ENCODE measurements around the gene SUCLA2. TPM values are rescaled to one million over a fixed set of nuclear protein-coding genes. Genes with fewer than 3 reads are reported as not detected.

Gene SUCLA2
- total and polyA plus RNA-seq, 2 donors (not counting 3 experiments of a cell fraction or from before 2014, with no cell fraction given), result 13.6 to 37.0 TPM

DNA sequence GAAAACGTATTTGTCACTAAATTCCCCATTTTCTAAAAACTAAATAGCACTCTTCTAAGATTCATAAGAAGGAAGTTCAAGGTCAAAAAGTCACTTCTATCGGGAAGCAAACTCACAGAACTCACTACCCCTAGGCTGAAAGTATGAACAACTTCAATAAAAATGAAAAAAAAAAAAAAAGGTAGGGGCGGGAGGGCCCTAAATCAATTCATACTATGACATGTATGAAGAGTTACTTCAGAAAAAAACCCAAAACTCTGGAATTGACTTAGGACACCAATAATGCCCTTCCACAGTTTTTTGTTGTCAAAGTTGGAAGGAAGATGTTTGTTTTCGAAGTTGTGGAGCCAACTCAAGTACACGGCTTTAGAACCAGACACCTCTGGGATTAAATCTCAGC is 1.1 kb downstream of the SUCLA2 start:
- Histone ChIP-seq H3K36me3 (ENCODE audit: control insufficient read depth in 2 of 2, extremely low read depth in 1 of 2, insufficient read depth in 2 of 2, low read length in 2 of 2) (peaks cover 0 to 2% of the 10 kb centered on the region in 2 experiments), H4K20me1 (replicated peaks; ENCODE audit: control insufficient read depth, extremely low read depth, insufficient read depth, low read length) (no peaks in the 10 kb centered on the region), H3K9me1 (replicated peaks; ENCODE audit: control insufficient read depth, extremely low read depth, insufficient read depth, low read length) (no peaks in the 10 kb centered on the region), H3K79me2 (ENCODE audit: control insufficient read depth, insufficient read depth, low read length) (peaks cover 39% of the 10 kb centered on the region), H3K4me1 (ENCODE audit: control insufficient read depth, extremely low read depth, insufficient read depth, low read length) (peaks cover 15% of the 10 kb centered on the region), H3K4me3 (replicated peaks in 1 of 3; ENCODE audit: insufficient read depth in 1 of 3, low read depth in 1 of 3, low read length in 3 of 3) (peak overlapping the region in 2 of 3 experiments; percentile 88 to 93), H3K27ac (ENCODE audit: insufficient read depth, low read depth, low read length) (no peak overlapping the region), H3K9ac (replicated peaks; ENCODE audit: extremely low read depth, insufficient read depth, low read length) (peak overlapping the region; percentile 3), H3K9me3 (replicated peaks; ENCODE audit: control insufficient read depth, insufficient read depth, low read length) (no peaks in the 10 kb centered on the region), H3K4me2 (ENCODE audit: insufficient read depth, low read length) (peak overlapping the region; percentile 99), H2AFZ (ENCODE audit: low read depth, low read length) (no peak overlapping the region), H3K27me3 (ENCODE audit: control insufficient read depth in 2 of 2, insufficient read depth in 2 of 2, low read length in 2 of 2) (no peaks in the 10 kb centered on the region)
- TF ChIP-seq POLR2A (IDR thresholded peaks at IDR 0.05; ENCODE audit: low read depth, low read length), result no peak
- TF ChIP-seq POLR2AphosphoS5 (IDR thresholded peaks at IDR 0.05; ENCODE audit: insufficient read depth, low read depth, low read length), result no peak
- no peak for TF ChIP-seq FOS (IDR thresholded peaks at IDR 0.05; ENCODE audit: borderline replicate concordance, insufficient read depth, low read length)
- TF ChIP-seq, protein P1, sequence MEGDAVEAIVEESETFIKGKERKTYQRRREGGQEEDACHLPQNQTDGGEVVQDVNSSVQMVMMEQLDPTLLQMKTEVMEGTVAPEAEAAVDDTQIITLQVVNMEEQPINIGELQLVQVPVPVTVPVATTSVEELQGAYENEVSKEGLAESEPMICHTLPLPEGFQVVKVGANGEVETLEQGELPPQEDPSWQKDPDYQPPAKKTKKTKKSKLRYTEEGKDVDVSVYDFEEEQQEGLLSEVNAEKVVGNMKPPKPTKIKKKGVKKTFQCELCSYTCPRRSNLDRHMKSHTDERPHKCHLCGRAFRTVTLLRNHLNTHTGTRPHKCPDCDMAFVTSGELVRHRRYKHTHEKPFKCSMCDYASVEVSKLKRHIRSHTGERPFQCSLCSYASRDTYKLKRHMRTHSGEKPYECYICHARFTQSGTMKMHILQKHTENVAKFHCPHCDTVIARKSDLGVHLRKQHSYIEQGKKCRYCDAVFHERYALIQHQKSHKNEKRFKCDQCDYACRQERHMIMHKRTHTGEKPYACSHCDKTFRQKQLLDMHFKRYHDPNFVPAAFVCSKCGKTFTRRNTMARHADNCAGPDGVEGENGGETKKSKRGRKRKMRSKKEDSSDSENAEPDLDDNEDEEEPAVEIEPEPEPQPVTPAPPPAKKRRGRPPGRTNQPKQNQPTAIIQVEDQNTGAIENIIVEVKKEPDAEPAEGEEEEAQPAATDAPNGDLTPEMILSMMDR (IDR thresholded peaks at IDR 0.05; ENCODE audit: extremely low read depth in 1 of 2, insufficient read depth in 1 of 2, low read depth in 1 of 2, low read length in 2 of 2), result no peak
- no peak for DNase-seq (ENCODE audit: low read depth, low spot score)
- no peak for FAIRE-seq
- dilution Hi-C loops (cut with MboI; ENCODE audit: extremely low pct_ligation_motif_present, low sequenced_read_pairs), result no loop called here
- intact Hi-C loops (cut with micrococcal nuclease), result loop anchor here (5.0 to 10.0 kb wide), 3 partner anchors 95 to 232 kb away; partner anchors contain the start of gene ITM2B
- BruUV-seq (replicated peaks), result no TSS peak
- ChIA-PET POLR2A (no interaction called here), CTCF (no interaction called here)

DNA sequence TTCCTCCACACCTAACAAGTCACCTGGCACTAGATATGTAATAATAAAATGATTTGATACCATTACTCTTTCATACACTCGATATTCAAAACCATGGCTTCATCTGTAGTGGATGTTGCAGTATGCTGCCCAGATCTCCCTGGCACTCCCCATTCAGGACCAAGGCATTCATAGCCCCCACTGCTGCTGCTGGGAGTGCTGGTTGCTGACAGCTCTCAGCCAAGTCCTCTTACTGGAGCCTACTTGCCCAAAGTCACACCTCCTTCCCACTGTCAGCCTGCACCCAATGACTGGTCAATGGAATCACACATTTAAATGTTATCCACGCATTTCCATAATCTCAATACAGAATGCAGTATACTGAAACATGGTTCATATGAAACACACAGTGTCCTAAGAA is 3.7 kb downstream of the SUCLA2 start:
- DNase-seq (ENCODE audit: low read depth, low spot score) (no peak), FAIRE-seq (no peak)
- peaks cover 40% of the 10 kb centered on the region for H3K79me2 ChIP-seq (ENCODE audit: control insufficient read depth, insufficient read depth, low read length)
- H4K20me1 ChIP-seq (replicated peaks; ENCODE audit: control insufficient read depth, extremely low read depth, insufficient read depth, low read length), result no peaks in the 10 kb centered on the region
- H3K9me1 ChIP-seq (replicated peaks; ENCODE audit: control insufficient read depth, extremely low read depth, insufficient read depth, low read length), result no peaks in the 10 kb centered on the region
- no TSS peak for BruUV-seq (replicated peaks)
- no peak for TF ChIP-seq POLR2AphosphoS5 (IDR thresholded peaks at IDR 0.05; ENCODE audit: insufficient read depth, low read depth, low read length)
- H2AFZ ChIP-seq (ENCODE audit: low read depth, low read length), result no peak overlapping the region
- dilution Hi-C loops (cut with MboI; ENCODE audit: extremely low pct_ligation_motif_present, low sequenced_read_pairs), result no loop called here
- H3K27me3 ChIP-seq (ENCODE audit: control insufficient read depth in 2 of 2, insufficient read depth in 2 of 2, low read length in 2 of 2), result no peaks in the 10 kb centered on the region
- H3K4me3 ChIP-seq (replicated peaks in 1 of 3; ENCODE audit: insufficient read depth in 1 of 3, low read depth in 1 of 3, low read length in 3 of 3), result no peak overlapping the region
- no peak overlapping the region for H3K27ac ChIP-seq (ENCODE audit: insufficient read depth, low read depth, low read length)
- CTCF ChIA-PET, result interaction anchor here (1.2 to 2.2 kb wide), 2 partner anchors 9 to 40 kb away, joined by 3 to 6 read pairs; partner anchors contain the start of gene NUDT15
- H3K4me2 ChIP-seq (ENCODE audit: insufficient read depth, low read length), result no peak overlapping the region
- H3K9me3 ChIP-seq (replicated peaks; ENCODE audit: control insufficient read depth, insufficient read depth, low read length), result no peaks in the 10 kb centered on the region
- intact Hi-C loops (cut with micrococcal nuclease), result loop anchor here (5.0 kb wide), 2 partner anchors 200 to 235 kb away; partner anchors contain the start of gene ITM2B
- peaks cover 15% of the 10 kb centered on the region for H3K4me1 ChIP-seq (ENCODE audit: control insufficient read depth, extremely low read depth, insufficient read depth, low read length)
- H3K36me3 ChIP-seq (ENCODE audit: control insufficient read depth in 2 of 2, extremely low read depth in 1 of 2, insufficient read depth in 2 of 2, low read length in 2 of 2), result peaks cover 0 to 5% of the 10 kb centered on the region in 2 experiments
- H3K9ac ChIP-seq (replicated peaks; ENCODE audit: extremely low read depth, insufficient read depth, low read length), result no peak overlapping the region
- POLR2A ChIA-PET, result interaction anchor here (1.2 kb wide), 1 partner anchor 41 kb away, joined by 3 read pairs; no protein-coding TSS in a partner anchor

Measured in endothelial cell of umbilical vein (primary cell).